IPS DF 6.9 (cell line): ENCODE measurements around the gene MRPL33.

ENCODE experiments used
- DNase-seq: peaks from one replicate; pipeline ENCODE4 v3.0.0-alpha.2; 2013; ENCODE audit warnings: low read depth, low spot score
- H3K27ac ChIP-seq: one replicate; pipeline ENCODE4 v1.5.1; 2013; ENCODE audit warnings: low read length, control low read depth
- H3K27me3 ChIP-seq: 2 replicates; pipeline ENCODE4 v1.6.1; 2013; ENCODE audit warnings: mild to moderate bottlenecking, low read length; ENCODE audit not compliant: control insufficient read depth, insufficient read depth
- H3K36me3 ChIP-seq: 2 replicates; pipeline ENCODE4 v1.6.1; 2013; ENCODE audit warnings: low read length; ENCODE audit not compliant: control insufficient read depth, insufficient read depth
- H3K4me1 ChIP-seq: 2 replicates; pipeline ENCODE4 v1.6.1; 2013; ENCODE audit warnings: low read length; ENCODE audit not compliant: control insufficient read depth, insufficient read depth
- H3K4me3 ChIP-seq: 2 replicates; pipeline ENCODE4 v1.5.1; 2013; ENCODE audit warnings: mild to moderate bottlenecking, low read length
- H3K9me3 ChIP-seq: 2 replicates; pipeline ENCODE4 v1.6.1; 2013; ENCODE audit warnings: low read length, inconsistent platforms; ENCODE audit not compliant: control insufficient read depth, insufficient read depth
- WGBS: extraction: QIAGEN DNeasy Blood & Tissue Kit; methylation state at CpG from one replicate; pipeline ENCODE4 v1.1.7; 2013; ENCODE audit warnings: mixed read lengths, missing lambda C conversion rate; ENCODE audit not compliant: insufficient read length, insufficient coverage; 5-methylcytosine and 5-hydroxymethylcytosine counted together

MRPL33 gene

GRCh38 chr2:27776696-27777095 lies 5.2 kb downstream of the MRPL33 start:
- Histone ChIP-seq H3K27ac (no peak overlapping the region), H3K4me3 (no peak overlapping the region), H3K36me3 (peaks cover 3% of the 10 kb centered on the region; the same call in 1 of the 2 replicates), H3K27me3 (no peaks in the 10 kb centered on the region), H3K9me3 (no peaks in the 10 kb centered on the region), H3K4me1 (no peaks in the 10 kb centered on the region)
- no peak for DNase-seq
- no CpG with 5 or more reads among the region's 3 CpGs for WGBS

GRCh38 chr2:27779417-27780055 lies 8.0 kb downstream of the MRPL33 start:
- no peaks in the 10 kb centered on the region for H3K4me1 ChIP-seq
- H3K27ac ChIP-seq: no peak overlapping the region
- WGBS: no CpG with 5 or more reads among the region's 5 CpGs
- no peak for DNase-seq
- H3K36me3 ChIP-seq: peaks cover 3% of the 10 kb centered on the region; the same call in 1 of the 2 replicates
- no peak overlapping the region for H3K4me3 ChIP-seq
- H3K9me3 ChIP-seq: no peaks in the 10 kb centered on the region
- H3K27me3 ChIP-seq: no peaks in the 10 kb centered on the region

- Histone ChIP-seq H3K4me1 (no peaks in the 10 kb centered on the region), H3K27ac (no peak overlapping the region), H3K9me3 (no peaks in the 10 kb centered on the region), H3K27me3 (no peaks in the 10 kb centered on the region), H3K4me3 (no peak overlapping the region), H3K36me3 (no peaks in the 10 kb centered on the region)
- DNase-seq: no peak
- WGBS: no CpG with 5 or more reads among the region's 2 CpGs
Measured at GRCh38 chr2:27781496-27781895, 10.0 kb downstream of the MRPL33 start.

- no peaks in the 10 kb centered on the region for H3K36me3 ChIP-seq
- H3K9me3 ChIP-seq: no peaks in the 10 kb centered on the region
- H3K4me1 ChIP-seq: no peaks in the 10 kb centered on the region
- H3K27me3 ChIP-seq: no peaks in the 10 kb centered on the region
- H3K27ac ChIP-seq: no peak overlapping the region
- H3K4me3 ChIP-seq: no peak overlapping the region
- no CpG with 5 or more reads among the region's 1 CpG for WGBS
- DNase-seq: no peak
Measured at GRCh38 chr2:27782701-27783100, 11.2 kb downstream of the MRPL33 start.

- Histone ChIP-seq H3K36me3 (no peaks in the 10 kb centered on the region), H3K27ac (no peak overlapping the region), H3K9me3 (no peaks in the 10 kb centered on the region), H3K4me1 (no peaks in the 10 kb centered on the region), H3K4me3 (no peak overlapping the region), H3K27me3 (no peaks in the 10 kb centered on the region)
- DNase-seq: no peak
- WGBS: no CpG with 5 or more reads among the region's 1 CpG
Measured at GRCh38 chr2:27790796-27791195, 19.3 kb downstream of the MRPL33 start.

- no peak for DNase-seq
- Histone ChIP-seq H3K27me3 (no peaks in the 10 kb centered on the region), H3K9me3 (no peaks in the 10 kb centered on the region), H3K27ac (no peak overlapping the region), H3K4me3 (no peak overlapping the region), H3K4me1 (no peaks in the 10 kb centered on the region), H3K36me3 (no peaks in the 10 kb centered on the region)
Measured at GRCh38 chr2:27792759-27793158, 21.2 kb downstream of the MRPL33 start.

- Histone ChIP-seq H3K27me3 (no peaks in the 10 kb centered on the region), H3K27ac (no peak overlapping the region), H3K9me3 (no peaks in the 10 kb centered on the region), H3K4me3 (no peak overlapping the region), H3K36me3 (no peaks in the 10 kb centered on the region), H3K4me1 (no peaks in the 10 kb centered on the region)
- WGBS: no CpG with 5 or more reads among the region's 8 CpGs
- DNase-seq: no peak
Measured at GRCh38 chr2:27795093-27795834, 23.7 kb downstream of the MRPL33 start.

- H3K27ac ChIP-seq: no peak overlapping the region
- no peaks in the 10 kb centered on the region for H3K9me3 ChIP-seq
- H3K27me3 ChIP-seq: no peaks in the 10 kb centered on the region
- no peaks in the 10 kb centered on the region for H3K36me3 ChIP-seq
- no peak overlapping the region for H3K4me3 ChIP-seq
- no peak for DNase-seq
- WGBS: no CpG with 5 or more reads among the region's 4 CpGs
- H3K4me1 ChIP-seq: no peaks in the 10 kb centered on the region
Measured at GRCh38 chr2:27795868-27796277, 24.4 kb downstream of the MRPL33 start.

- WGBS: no CpG with 5 or more reads among the region's 11 CpGs
- DNase-seq: no peak
- Histone ChIP-seq H3K4me1 (no peaks in the 10 kb centered on the region), H3K27me3 (no peaks in the 10 kb centered on the region), H3K36me3 (no peaks in the 10 kb centered on the region), H3K27ac (no peak overlapping the region), H3K9me3 (no peaks in the 10 kb centered on the region), H3K4me3 (no peak overlapping the region)
Measured at GRCh38 chr2:27796791-27797765, 25.6 kb downstream of the MRPL33 start.

GRCh38 chr2:27797841-27798240 lies 26.3 kb downstream of the MRPL33 start:
- Histone ChIP-seq H3K9me3 (no peaks in the 10 kb centered on the region), H3K27me3 (no peaks in the 10 kb centered on the region), H3K4me1 (no peaks in the 10 kb centered on the region), H3K36me3 (no peaks in the 10 kb centered on the region), H3K4me3 (no peak overlapping the region), H3K27ac (no peak overlapping the region)
- no CpG with 5 or more reads among the region's 4 CpGs for WGBS
- no peak for DNase-seq
